GM18861 (cell line): ENCODE results near the gene OR10AD1.
"Not testable (repeated sequence)": the region's sequence is repeated elsewhere in the genome, so short reads cannot be mapped to it uniquely, and the experiment has no call there.

Source experiments
- ATAC-seq: cut with Tn5 transposase; IDR thresholded peaks from one replicate; pipeline ENCODE4 v1.9.1; 2021; ENCODE audit not compliant: unreplicated experiment

OR10AD1 gene

DNA sequence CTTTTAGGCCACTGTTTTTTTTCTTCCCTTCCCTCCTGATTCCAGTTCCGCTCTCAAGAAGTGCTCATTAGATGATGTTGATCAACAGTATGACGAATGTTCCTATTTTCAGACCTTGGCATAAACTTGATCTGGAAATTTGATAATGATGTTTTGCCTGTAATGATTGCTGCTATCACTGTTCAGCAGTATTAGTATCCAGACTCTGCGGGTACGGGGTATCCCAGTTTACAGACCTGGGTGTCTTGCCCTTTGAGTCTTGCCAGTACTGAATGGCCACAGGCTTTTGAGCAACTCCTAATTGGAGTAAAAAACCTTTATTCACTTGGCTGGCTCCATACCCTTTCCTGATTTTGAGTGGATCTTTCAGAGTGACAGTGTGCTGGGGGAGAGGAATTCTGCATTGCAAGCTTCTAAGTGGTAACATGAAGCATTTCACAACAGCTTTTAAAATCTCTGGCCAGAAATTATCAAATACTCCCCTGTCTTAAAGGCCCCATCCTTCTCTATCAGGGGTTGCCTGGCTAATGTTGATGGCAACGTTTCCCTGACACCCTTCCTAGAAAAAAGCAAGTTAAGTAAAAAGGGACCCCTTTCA, 39.8 kb downstream of the OR10AD1 start:
- no peak for ATAC-seq

DNA sequence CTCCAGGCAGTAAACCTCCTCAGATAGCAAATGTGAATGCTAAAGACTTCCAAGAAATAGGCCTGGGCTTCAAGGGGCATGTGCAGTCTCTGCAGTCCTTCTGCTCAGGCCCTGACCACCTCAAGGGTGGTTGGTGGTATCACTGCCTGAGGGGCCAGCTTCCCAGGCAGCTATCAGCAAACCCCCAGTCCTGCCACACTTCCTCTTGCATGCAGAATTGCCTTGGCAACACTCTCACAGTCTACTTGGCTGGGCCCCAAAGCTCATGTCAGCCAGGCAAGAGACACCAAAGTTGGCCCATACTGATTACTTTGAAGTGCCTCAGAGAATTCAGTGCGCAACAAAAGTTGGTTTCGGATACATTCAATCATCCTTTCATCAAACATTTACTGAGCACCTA, 42.3 kb downstream of the OR10AD1 start:
- no peak for ATAC-seq

DNA sequence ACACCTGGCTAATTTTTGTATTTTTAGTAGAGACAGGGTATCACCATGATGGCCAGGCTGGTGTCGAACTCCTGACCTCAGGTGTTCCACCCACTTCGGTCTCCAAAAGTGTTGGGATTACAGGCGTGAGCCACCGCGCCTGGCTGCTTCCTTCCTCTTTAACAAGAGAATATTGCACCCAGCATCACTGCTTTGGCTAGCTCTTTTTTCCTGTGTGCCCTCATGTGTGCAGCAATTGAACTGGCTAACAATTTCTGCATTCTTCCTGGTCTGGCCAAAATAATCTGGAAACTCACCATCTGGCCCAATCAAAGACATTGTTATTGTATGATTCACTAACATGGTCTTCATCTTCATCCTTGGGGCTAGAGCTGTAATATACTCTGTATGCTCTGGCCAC, 43.0 kb downstream of the OR10AD1 start:
- ATAC-seq = no peak

DNA sequence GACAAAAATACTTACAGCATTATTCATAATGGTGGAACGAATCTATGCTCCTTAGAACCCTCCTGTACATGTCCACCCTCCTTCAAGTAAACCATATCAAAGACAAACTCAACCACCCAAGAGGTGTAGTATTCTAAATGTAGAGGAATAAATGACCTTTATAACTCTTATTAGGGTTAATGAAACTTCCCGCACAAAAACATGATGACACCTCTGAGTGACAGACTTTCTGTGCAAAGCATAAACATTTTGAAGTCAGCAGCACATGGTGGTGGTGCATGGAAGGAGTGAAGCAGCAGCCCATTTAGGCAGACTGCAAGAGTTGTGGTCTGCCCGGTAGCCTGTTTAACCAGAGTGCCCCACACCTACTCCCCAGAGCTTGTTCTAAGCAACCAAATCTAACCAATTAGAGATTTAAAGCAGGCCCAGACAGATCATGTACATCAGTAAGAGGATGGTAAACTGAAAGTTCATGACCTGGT, 45.2 kb downstream of the OR10AD1 start:
- no peak for ATAC-seq

DNA sequence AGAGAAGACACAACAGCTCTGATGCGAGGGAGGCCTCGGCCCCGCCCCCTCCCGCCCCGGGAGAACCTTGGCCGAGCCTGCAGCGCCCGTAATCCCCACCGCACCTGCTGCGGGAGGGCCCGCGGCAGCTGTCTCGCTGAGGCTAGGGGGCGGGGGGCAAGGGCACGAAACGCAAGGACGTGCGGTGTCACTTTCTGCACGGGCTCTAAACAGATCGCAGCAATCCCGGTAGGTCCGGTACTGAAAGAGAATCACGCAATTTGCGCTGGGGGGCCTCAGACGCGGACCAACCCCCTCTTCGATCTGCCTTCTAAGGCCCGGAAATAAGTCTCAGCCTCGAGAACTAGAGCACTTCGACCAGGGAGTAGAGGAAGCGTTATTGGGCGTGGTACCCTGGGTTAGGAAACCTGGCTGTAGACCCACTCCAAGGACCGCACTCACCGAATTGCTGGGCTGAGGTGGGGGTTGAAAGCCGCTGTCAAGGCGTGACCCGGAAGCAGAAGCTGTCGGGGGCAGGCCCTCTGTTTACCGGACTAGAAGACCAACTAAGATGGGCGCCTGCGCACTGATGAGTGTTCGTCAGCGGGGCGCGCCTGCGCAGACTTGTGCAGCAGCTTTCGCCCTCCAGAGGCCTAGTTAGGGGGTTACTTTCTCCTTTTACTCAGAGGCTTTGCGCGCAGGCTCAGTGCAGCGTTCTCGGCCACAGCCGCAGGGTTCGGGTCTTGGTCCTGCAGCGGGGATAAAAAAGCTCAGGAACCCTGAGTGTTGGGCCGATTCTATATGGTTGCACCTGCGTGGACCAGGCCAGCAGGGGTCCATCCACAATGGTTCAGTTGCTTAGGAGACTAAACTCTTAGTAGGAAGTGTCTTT, 45.8 kb downstream of the OR10AD1 start, which contains the start of gene ASB8:
Gene ASB8 (minus strand): TSS at position 498 of the 871 bp plus-strand sequence. CDS start 4,019 bp downstream, outside the sequence.
- peak; percentile 90 for ATAC-seq

DNA sequence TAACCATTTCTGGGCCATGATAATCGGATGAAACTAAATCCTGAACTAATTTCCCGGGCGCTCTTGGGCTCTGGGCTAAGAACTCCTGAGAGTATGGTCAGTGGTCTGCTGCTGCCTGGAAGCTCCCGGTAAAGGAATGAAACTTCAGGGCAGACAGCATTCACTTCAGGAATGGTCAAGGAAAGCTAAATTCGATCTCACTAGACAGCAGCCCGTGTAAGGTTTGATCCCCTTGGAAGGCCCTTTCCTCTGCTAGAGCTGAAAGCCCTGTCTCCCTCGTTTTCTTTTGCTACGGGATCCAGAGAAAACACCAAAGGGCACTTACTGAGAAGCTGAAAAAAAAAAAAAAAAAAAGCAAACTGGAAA, 46.5 kb downstream of the OR10AD1 start:
- no peak for ATAC-seq

DNA sequence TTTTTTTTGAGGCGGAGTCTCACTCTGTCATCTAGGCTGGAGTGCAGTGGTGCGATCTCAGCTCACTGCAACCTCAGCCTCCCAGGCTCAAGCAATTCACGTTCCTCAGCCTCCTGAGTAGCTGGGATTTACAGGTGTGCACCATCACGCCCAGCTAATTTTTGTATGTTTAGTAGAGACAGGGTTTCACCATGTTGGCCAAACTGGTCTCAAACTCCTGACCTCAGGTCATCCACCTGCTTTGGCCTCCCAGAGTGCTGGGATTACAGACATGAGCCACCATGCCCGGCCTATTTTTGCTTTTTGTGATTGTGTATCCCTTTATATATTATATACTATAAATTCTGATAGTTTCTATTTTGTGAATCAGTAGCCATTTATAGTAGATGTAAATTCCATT, 47.3 kb downstream of the OR10AD1 start:
- not testable (repeated sequence) for ATAC-seq
